Measurements from ENCODE around the gene CDPF1. TPM values are rescaled to one million over a fixed set of nuclear protein-coding genes. Genes with fewer than 3 reads are reported as not detected.

CDPF1 gene
- 10 to 100 TPM in 2 of 4 donors, 1 to 10 TPM in 2; 5.7 to 18.8 (median 8.5) TPM for total RNA-seq

- peak; percentile 94 for ATAC-seq (ENCODE audit: low FRiP score)
- peak; percentile 55 for DNase-seq (ENCODE audit: low spot score)
- no peak for TF ChIP-seq CTCF (IDR thresholded peaks at IDR 0.05)
These were observed at the start of gene CDPF1 for GRCh38 chr22:46250035-46250782. Gene CDPF1 (minus strand): TSS chr22:46250293. CDS start chr22:46248284, 2,009 bp downstream.

GRCh38 chr22:46299101-46299500, 49.0 kb upstream of the CDPF1 start:
- no peak for TF ChIP-seq CTCF (IDR thresholded peaks at IDR 0.05)
- ATAC-seq (ENCODE audit: low FRiP score) (no peak), DNase-seq (ENCODE audit: low spot score) (no peak)

- no peak for TF ChIP-seq CTCF (IDR thresholded peaks at IDR 0.05)
- no peak for ATAC-seq (ENCODE audit: low FRiP score)
- no peak for DNase-seq (ENCODE audit: low spot score)
These were observed 47.2 kb upstream of the CDPF1 start for GRCh38 chr22:46297151-46297812.

GRCh38 chr22:46296257-46297150, 46.4 kb upstream of the CDPF1 start, which contains the start of gene GTSE1:
Gene GTSE1 (plus strand): TSS chr22:46296870. CDS start chr22:46297401, 531 bp downstream.
- ATAC-seq (ENCODE audit: low FRiP score) (peak; percentile 98), DNase-seq (ENCODE audit: low spot score) (peak; percentile 87)
- no peak for TF ChIP-seq CTCF (IDR thresholded peaks at IDR 0.05)

- TF ChIP-seq CTCF (IDR thresholded peaks at IDR 0.05), result no peak
- ATAC-seq (ENCODE audit: low FRiP score), result no peak
- DNase-seq (ENCODE audit: low spot score), result no peak
These were observed 45.3 kb upstream of the CDPF1 start for GRCh38 chr22:46295277-46295971.

- TF ChIP-seq CTCF (IDR thresholded peaks at IDR 0.05), result no peak
- ATAC-seq (ENCODE audit: low FRiP score) (no peak), DNase-seq (ENCODE audit: low spot score) (no peak)
These were observed 44.7 kb upstream of the CDPF1 start for GRCh38 chr22:46294784-46295183.

All from omental fat pad (tissue), 4 donors.